Transverse colon (tissue), 4 donors: Measurements from ENCODE around the gene MKLN1. TPM values are rescaled to one million over a fixed set of nuclear protein-coding genes. Genes with fewer than 3 reads are reported as not detected.

ENCODE experiments used
- DNase-seq: peaks from one replicate; pipeline ENCODE4 v3.0.0-alpha.2; 2019
- H3K27ac ChIP-seq, 4 donors: fragments of 200-600 bp; sonication (generic); 2 replicates each; pipeline ENCODE4 v1.5.1; 2016 to 2018; ENCODE audit warnings: inconsistent platforms in 4 of 4
- H3K27me3 ChIP-seq: fragments of 200-600 bp; sonication (generic); 2 replicates; pipeline ENCODE4 v1.5.1; 2017; ENCODE audit warnings: inconsistent platforms
- H3K36me3 ChIP-seq, 4 donors: fragments of 200-600 bp; sonication (generic); 2 replicates each; pipeline ENCODE4 v1.5.1; 2017 to 2019; ENCODE audit warnings: inconsistent platforms in 4 of 4
- H3K4me1 ChIP-seq, 4 donors: fragments of 200-600 bp; sonication (generic); 2 replicates each; pipeline ENCODE4 v1.5.1; 2017 to 2020; ENCODE audit warnings: inconsistent platforms in 4 of 4
- H3K4me3 ChIP-seq, 4 donors: fragments of 200-600 bp; sonication (generic); 1 replicate in 1 of 4; 2 replicates in 3 of 4; pipeline versions ENCODE4 v1.5.1 to v1.6.1; 2017 to 2019; ENCODE audit warnings: inconsistent platforms in 4 of 4
- H3K9me3 ChIP-seq, 2 donors: fragments of 200-600 bp; sonication (generic); 2 replicates each; pipeline ENCODE4 v1.5.1; 2017 to 2019; ENCODE audit warnings: inconsistent platforms in 2 of 2
- EP300 ChIP-seq: sonication (generic); formaldehyde crosslinking; IDR thresholded peaks from one replicate; pipeline ENCODE4 v1.6.1; 2017; ENCODE audit warnings: antibody characterized with exemption, low read depth
- POLR2A ChIP-seq: fragments of 450-650 bp; IDR thresholded peaks from one replicate; pipeline ENCODE4 v1.6.1; 2016; ENCODE audit warnings: antibody characterized with exemption, mild to moderate bottlenecking, moderate library complexity
- POLR2AphosphoS5 ChIP-seq, 3 donors: sonication (generic); formaldehyde crosslinking; IDR thresholded peaks; one replicate each; pipeline ENCODE4 v1.6.1; 2016; ENCODE audit warnings: antibody characterized with exemption in 3 of 3
- WGBS, 2 donors: methylation state at CpG; one replicate each; pipeline ENCODE4 v1.1.5; 2018; ENCODE audit warnings: low coverage in 1 of 2; 5-methylcytosine and 5-hydroxymethylcytosine counted together
- in situ Hi-C, 4 donors: fragments of 200-750 bp; cut with MboI; loops; one replicate each; pipeline versions ENCODE4 v1.15.0 to v1.15.1; 2017; ENCODE audit warnings: low sequenced_read_pairs in 3 of 4, low pct_ligation_motif_present in 1 of 4, low pct_unique_long_range_greater_than_20kb in 1 of 4
- intact Hi-C: fragments of 100-400 bp; cut with DNase I; formaldehyde crosslinking; loops from one replicate; pipeline ENCODE4 v1.15.1; 2023; ENCODE audit warnings: low total_unique reads
- total RNA-seq, 4 donors: library from RNA; depleted of rRNA; stranded (reverse); fragments of >200 nt; gene quantifications; one replicate each; pipeline ENCODE4 v1.1.0, GENCODE V29; 2016
- TF ChIP-seq, protein P1 (sequence below), 5 experiments: fragments of 200-600 bp in 3 of 5; fragments of 450-650 bp in 2 of 5; sonication (generic) in 3 of 5; IDR thresholded peaks; 1 replicate in 2 of 5; 2 replicates in 3 of 5; pipeline ENCODE4 v1.5.1; 2016 to 2017; ENCODE audit warnings: antibody characterized with exemption in 5 of 5, inconsistent platforms in 3 of 5, mild to moderate bottlenecking in 2 of 5, moderate library complexity in 1 of 5

Gene MKLN1
- total RNA-seq, 4 donors from 2014 or later: 30.7 to 87.0 (median 48.6) TPM

DNA sequence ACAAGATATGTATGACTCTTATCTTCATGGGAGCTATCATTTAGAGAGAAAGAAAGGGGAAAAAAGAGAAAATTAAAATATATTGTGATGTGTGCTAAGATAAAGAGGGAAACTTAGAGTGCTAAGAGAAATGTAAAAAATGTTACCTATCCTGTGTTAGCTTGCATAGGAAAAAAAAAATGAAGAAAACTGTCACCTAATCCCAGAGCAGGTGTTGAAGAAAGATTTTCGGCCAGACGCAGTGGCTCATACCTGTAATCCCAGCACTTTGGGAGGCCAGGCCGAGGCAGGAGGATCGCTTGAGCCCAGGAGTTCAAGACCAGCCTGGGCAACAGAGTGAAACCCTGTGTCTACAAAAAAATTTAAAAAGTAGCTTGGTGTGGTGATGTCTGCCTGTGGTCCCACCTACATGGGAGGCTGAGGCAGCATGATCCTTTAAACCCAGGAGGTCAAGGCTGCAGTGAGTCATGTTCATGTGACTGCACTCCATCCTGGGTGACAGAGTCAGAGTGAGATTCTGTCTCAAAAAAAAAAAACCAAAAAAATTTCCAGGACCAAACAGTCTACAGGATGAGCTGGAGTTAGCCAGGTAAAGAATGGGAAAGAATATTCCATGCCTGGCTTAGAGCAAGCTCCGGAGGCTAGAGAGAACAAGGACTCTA is 2.4 kb upstream of the MKLN1 start:
- TF ChIP-seq EP300: no peak
- TF ChIP-seq, protein P1, sequence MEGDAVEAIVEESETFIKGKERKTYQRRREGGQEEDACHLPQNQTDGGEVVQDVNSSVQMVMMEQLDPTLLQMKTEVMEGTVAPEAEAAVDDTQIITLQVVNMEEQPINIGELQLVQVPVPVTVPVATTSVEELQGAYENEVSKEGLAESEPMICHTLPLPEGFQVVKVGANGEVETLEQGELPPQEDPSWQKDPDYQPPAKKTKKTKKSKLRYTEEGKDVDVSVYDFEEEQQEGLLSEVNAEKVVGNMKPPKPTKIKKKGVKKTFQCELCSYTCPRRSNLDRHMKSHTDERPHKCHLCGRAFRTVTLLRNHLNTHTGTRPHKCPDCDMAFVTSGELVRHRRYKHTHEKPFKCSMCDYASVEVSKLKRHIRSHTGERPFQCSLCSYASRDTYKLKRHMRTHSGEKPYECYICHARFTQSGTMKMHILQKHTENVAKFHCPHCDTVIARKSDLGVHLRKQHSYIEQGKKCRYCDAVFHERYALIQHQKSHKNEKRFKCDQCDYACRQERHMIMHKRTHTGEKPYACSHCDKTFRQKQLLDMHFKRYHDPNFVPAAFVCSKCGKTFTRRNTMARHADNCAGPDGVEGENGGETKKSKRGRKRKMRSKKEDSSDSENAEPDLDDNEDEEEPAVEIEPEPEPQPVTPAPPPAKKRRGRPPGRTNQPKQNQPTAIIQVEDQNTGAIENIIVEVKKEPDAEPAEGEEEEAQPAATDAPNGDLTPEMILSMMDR (IDR thresholded peaks at IDR 0.05): no peak
- intact Hi-C loops: no loop called here
- in situ Hi-C loops: no loop called here
- Histone ChIP-seq H3K9me3 (no peaks in the 10 kb centered on the region), H3K27me3 (no peaks in the 10 kb centered on the region), H3K4me1 (peaks cover 13 to 26% (median 23%) of the 10 kb centered on the region in 4 donors), H3K36me3 (no peaks in the 10 kb centered on the region), H3K4me3 (no peak overlapping the region), H3K27ac (no peak overlapping the region)
- 93 to 100% methylated on average over 1 to 5 of the region's 5 CpGs for WGBS, 2 donors
- no peak for DNase-seq

DNA sequence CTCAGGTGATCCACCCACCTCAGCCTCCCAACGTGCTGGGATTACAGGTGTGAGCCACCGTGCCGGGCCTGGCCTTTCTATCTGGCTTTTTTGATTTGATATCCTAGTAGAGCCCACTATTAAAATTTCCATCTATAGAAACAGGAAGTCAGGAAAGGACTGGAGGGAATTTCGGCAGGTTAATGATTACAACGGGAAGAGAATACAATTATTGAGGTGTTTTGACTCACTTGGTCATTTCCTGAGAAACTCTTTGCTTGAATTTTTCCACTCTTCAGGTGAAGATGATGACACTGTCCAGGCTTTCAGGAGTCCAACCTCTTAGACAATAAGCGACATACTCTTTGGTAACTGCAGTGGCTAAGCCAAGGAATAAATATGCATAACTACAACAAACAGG is 1.1 kb upstream of the MKLN1 start:
- 52 to 71% methylated on average over 3 to 6 of the region's 6 CpGs for WGBS, 2 donors
- Histone ChIP-seq H3K4me1 (peaks cover 13 to 39% (median 31%) of the 10 kb centered on the region in 4 donors), H3K27ac (peak overlapping the region; percentile 93 to 97 (median 95)), H3K27me3 (no peaks in the 10 kb centered on the region), H3K4me3 (peak overlapping the region in 2 of 4 donors; percentile 79 to 91), H3K36me3 (no peaks in the 10 kb centered on the region), H3K9me3 (no peaks in the 10 kb centered on the region)
- TF ChIP-seq POLR2AphosphoS5 (IDR thresholded peaks at IDR 0.05) (no peak), EP300 (no peak), POLR2A (no peak)
- TF ChIP-seq, protein P1 (IDR thresholded peaks at IDR 0.05): no peak
- in situ Hi-C loops: no loop called here
- intact Hi-C loops: no loop called here
- no peak for DNase-seq

DNA sequence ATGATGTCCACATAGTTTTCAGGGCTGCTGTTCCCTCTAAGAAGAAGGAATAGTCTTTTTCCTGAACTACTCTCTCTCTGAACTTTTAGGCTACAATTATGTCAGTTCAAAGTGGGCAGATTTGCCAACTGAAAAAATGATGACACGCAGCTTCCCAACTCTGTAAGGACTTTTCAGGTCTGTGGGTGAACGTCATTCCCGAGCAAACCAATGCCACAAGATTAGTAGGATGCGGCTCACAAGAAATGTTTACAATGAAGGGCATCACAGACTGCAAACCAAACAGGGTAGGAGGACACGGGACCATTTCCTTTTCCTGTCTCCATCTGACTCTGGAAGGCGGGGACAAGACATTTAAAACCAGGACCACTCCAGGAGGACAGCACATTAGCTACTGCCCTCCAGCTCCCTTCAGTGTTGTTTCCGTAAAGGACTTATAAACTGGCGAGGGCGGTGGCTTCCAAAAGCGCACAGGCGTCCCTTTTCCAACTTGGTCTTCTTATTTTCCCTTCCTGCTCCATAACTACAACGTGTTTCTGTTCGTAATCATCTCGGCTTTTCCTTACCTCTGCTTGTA is 539 bp upstream of the MKLN1 start:
- Histone ChIP-seq H3K4me1 (peaks cover 16 to 44% (median 33%) of the 10 kb centered on the region in 4 donors), H3K27me3 (no peaks in the 10 kb centered on the region), H3K36me3 (no peaks in the 10 kb centered on the region), H3K4me3 (peak overlapping the region; percentile 54 to 91 (median 74)), H3K27ac (peak overlapping the region; percentile 93 to 97 (median 95)), H3K9me3 (no peaks in the 10 kb centered on the region)
- intact Hi-C loops: no loop called here
- DNase-seq: peak; percentile 50
- in situ Hi-C loops: no loop called here
- WGBS, 2 donors: 2 to 20% methylated on average over 1 to 14 of the region's 14 CpGs
- peak in 1 of 3 donors; percentile 15 for TF ChIP-seq POLR2AphosphoS5 (IDR thresholded peaks at IDR 0.05)
- TF ChIP-seq, protein P1 (IDR thresholded peaks at IDR 0.05): no peak

DNA sequence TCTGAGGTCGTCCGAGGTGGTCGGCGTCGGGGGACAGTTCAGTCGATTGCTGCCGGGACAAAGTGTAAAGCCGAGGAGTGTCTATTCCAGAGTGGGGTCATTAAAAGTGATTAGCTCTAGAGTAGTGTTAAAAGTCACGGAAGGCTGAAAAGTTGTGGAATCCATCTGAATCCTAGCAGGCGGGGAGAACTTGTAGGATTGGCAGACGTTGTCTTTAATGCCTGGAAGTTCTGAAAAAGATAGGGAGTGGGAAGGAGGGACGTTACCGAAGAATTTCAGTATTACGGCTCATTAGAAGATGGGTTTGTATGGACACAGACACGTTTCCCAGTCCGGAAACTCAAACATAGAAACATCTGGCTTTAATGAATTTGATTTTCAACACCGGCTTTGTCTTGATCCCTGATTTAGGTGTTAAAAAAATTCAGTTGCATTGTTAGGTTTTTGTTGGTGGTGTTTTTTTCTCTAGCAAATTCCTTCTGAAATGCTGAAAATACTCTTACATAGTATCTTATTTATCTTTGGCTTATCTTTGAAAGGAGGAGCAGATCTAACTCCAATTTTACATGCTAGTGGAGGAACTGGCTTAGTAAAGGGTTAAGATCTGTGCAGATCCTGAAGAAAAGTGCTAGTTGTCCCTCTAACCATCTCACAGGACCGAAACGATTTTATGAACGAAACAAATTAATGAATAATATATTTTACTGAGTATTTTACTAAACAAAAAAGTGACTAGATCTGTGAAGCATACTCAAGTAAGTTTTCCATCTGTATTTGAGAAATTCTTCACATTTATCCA is 900 bp downstream of the MKLN1 start:
- peaks cover 16 to 54% (median 33%) of the 10 kb centered on the region in 4 donors for H3K4me1 ChIP-seq
- 5 to 8% methylated on average over 13 to 20 of the region's 20 CpGs for WGBS, 2 donors
- peak overlapping the region; percentile 54 to 91 (median 74) for H3K4me3 ChIP-seq
- DNase-seq: no peak
- no peaks in the 10 kb centered on the region for H3K27me3 ChIP-seq
- in situ Hi-C loops (no loop called here), intact Hi-C loops (no loop called here)
- H3K27ac ChIP-seq: peak overlapping the region; percentile 93 to 97 (median 95)
- TF ChIP-seq POLR2AphosphoS5 (IDR thresholded peaks at IDR 0.05): no peak
- TF ChIP-seq EP300: no peak
- TF ChIP-seq, protein P1 (IDR thresholded peaks at IDR 0.05): no peak
- TF ChIP-seq POLR2A: no peak
- H3K9me3 ChIP-seq: no peaks in the 10 kb centered on the region
- peaks cover 0 to 7% (median 0%) of the 10 kb centered on the region in 4 donors for H3K36me3 ChIP-seq
